HFFc6 (cell line): Measurements from ENCODE around the gene GRID1. TPM values are rescaled to one million over a fixed set of nuclear protein-coding genes. Genes with fewer than 3 reads are reported as not detected.

Source experiments
- DNase-seq: peaks from one replicate; pipeline ENCODE4 v3.0.0-alpha.2; 2018
- H3K27ac Mint-ChIP-seq: 2 replicates; pipeline ENCODE4 v1.8.0; 2020; ENCODE audit warnings: mild to moderate bottlenecking, mixed read lengths
- H3K27me3 Mint-ChIP-seq: 2 replicates; pipeline ENCODE4 v1.8.0; 2021; ENCODE audit warnings: mild to moderate bottlenecking, moderate library complexity, mixed read lengths; ENCODE audit not compliant: insufficient read depth
- H3K36me3 Mint-ChIP-seq: 2 replicates; pipeline ENCODE4 v1.8.0; 2021; ENCODE audit warnings: low read depth, mixed read lengths
- H3K4me1 Mint-ChIP-seq: 2 replicates; pipeline ENCODE4 v1.8.0; 2020; ENCODE audit warnings: low read depth, mixed read lengths
- H3K4me3 Mint-ChIP-seq: 2 replicates; pipeline ENCODE4 v1.8.0; 2020; ENCODE audit warnings: mild to moderate bottlenecking, moderate library complexity, mixed read lengths
- H3K9me3 Mint-ChIP-seq: 2 replicates; pipeline ENCODE4 v1.8.0; 2020; ENCODE audit warnings: mild to moderate bottlenecking, mixed read lengths
- total RNA-seq, 6 experiments: library from RNA; stranded (reverse); fragmentation: NEBNext Ultra II Directional; extraction: Animal tissue kit (Norgen Biotek cat#: 25700); gene quantifications; 2 replicates in 1 of 6; 3 replicates in 5 of 6; pipeline ENCODE4 v1.2.3, GENCODE V29; 2021
- TF ChIP-seq, protein P1 (sequence below): fragments of 200-600 bp; sonication (generic); IDR thresholded peaks from 2 replicates; pipeline ENCODE4 v1.5.0; 2021; ENCODE audit warnings: antibody characterized with exemption, mild to moderate bottlenecking

Gene GRID1
- total RNA-seq, 6 experiments from 2014 or later, result not detected

DNA sequence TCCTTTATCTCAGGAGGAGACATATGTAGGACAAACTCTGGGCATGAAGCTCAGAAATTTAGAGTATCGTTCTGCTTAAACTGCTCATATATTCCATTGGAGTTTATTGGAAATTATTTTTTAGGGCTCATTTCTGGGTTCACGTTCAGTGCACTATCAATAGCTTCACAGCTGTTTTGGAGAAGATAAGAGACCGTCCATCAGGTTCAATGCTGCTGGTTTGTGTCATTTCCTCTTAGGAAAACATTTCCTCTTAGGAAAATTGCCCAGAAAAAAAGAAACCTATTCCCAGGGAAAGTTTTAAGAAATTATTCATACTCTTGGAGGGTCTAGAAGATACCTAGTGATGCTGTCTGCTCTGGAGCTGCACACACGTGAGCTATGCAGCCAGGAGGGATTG, 691.7 kb downstream of the GRID1 start:
- H3K36me3 Mint-ChIP-seq, result no peaks in the 10 kb centered on the region
- no peaks in the 10 kb centered on the region for H3K4me1 Mint-ChIP-seq
- no peak overlapping the region for H3K4me3 Mint-ChIP-seq
- no peak overlapping the region for H3K27ac Mint-ChIP-seq
- TF ChIP-seq, protein P1, sequence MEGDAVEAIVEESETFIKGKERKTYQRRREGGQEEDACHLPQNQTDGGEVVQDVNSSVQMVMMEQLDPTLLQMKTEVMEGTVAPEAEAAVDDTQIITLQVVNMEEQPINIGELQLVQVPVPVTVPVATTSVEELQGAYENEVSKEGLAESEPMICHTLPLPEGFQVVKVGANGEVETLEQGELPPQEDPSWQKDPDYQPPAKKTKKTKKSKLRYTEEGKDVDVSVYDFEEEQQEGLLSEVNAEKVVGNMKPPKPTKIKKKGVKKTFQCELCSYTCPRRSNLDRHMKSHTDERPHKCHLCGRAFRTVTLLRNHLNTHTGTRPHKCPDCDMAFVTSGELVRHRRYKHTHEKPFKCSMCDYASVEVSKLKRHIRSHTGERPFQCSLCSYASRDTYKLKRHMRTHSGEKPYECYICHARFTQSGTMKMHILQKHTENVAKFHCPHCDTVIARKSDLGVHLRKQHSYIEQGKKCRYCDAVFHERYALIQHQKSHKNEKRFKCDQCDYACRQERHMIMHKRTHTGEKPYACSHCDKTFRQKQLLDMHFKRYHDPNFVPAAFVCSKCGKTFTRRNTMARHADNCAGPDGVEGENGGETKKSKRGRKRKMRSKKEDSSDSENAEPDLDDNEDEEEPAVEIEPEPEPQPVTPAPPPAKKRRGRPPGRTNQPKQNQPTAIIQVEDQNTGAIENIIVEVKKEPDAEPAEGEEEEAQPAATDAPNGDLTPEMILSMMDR, result no peak
- H3K9me3 Mint-ChIP-seq, result peaks cover 60% of the 10 kb centered on the region
- H3K27me3 Mint-ChIP-seq, result no peaks in the 10 kb centered on the region; the same call in 1 of the 2 replicates
- no peak for DNase-seq

DNA sequence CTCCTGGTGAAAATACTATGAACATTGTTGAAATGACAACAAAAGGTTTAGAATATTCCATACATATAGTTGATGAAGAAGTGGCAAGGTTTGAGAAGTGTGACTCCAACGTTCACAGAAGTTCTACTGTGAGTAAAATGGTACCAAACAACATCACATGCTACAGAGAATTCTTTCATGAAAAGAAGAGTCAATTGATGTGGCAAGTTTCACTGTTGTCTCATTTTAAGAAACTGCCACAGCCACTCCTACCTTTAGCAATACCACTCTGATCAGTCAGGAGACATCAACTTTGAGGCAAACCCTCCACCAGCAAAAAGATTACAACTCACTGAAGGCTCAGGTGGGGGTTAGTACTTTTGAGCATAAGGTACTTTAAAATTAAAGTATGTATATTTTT, 693.3 kb downstream of the GRID1 start:
- no peak overlapping the region for H3K27ac Mint-ChIP-seq
- no peak for DNase-seq
- H3K9me3 Mint-ChIP-seq, result peaks cover 60% of the 10 kb centered on the region
- no peaks in the 10 kb centered on the region for H3K4me1 Mint-ChIP-seq
- no peaks in the 10 kb centered on the region; the same call in 1 of the 2 replicates for H3K27me3 Mint-ChIP-seq
- H3K36me3 Mint-ChIP-seq, result no peaks in the 10 kb centered on the region
- TF ChIP-seq, protein P1, result no peak
- H3K4me3 Mint-ChIP-seq, result no peak overlapping the region

DNA sequence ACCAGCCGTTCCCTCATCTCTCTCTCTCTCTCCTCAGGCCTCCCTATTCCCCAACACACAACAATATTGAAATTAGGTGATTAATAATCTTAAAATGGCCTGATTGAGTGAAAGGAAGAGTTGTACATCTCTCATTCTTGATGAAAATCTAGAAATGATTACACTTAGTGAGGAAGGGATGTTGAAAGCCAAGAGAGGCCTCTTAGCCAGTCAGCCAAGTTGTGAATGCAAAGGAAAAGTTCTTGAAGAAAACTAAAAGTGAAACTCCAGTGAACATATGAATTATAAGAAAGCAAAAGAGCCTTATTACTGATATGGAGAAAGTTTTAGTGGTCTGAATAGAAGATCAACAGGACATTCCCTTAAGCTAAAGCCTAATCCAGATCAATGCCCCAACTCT, 695.1 kb downstream of the GRID1 start:
- H3K27me3 Mint-ChIP-seq, result no peaks in the 10 kb centered on the region; the same call in 1 of the 2 replicates
- H3K9me3 Mint-ChIP-seq, result peaks cover 56% of the 10 kb centered on the region
- no peak for DNase-seq
- no peak overlapping the region for H3K27ac Mint-ChIP-seq
- no peak overlapping the region for H3K4me3 Mint-ChIP-seq
- no peaks in the 10 kb centered on the region for H3K4me1 Mint-ChIP-seq
- TF ChIP-seq, protein P1, result no peak
- H3K36me3 Mint-ChIP-seq, result no peaks in the 10 kb centered on the region

DNA sequence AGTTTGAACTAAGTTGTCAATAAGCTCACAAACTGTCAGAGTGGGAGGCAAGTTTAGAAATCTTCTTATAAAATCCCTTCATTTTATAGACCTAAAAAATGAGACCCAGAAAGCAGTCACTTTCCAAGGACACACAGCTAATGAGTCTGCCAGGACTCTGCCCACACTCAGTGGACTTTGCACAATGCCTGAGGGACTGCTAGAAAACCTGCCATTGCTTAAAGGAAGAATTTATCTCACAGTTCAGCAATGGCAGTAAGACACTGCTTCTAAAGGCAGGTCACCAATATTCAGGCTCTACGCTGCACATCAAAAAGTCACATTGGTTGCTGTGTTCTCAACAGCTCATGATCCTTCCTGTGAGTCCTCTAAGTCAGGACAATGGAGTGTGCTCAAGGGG, 698.1 kb downstream of the GRID1 start:
- TF ChIP-seq, protein P1, result no peak
- Mint-ChIP-seq H3K27ac (no peak overlapping the region), H3K27me3 (no peaks in the 10 kb centered on the region; the same call in 1 of the 2 replicates)

DNA sequence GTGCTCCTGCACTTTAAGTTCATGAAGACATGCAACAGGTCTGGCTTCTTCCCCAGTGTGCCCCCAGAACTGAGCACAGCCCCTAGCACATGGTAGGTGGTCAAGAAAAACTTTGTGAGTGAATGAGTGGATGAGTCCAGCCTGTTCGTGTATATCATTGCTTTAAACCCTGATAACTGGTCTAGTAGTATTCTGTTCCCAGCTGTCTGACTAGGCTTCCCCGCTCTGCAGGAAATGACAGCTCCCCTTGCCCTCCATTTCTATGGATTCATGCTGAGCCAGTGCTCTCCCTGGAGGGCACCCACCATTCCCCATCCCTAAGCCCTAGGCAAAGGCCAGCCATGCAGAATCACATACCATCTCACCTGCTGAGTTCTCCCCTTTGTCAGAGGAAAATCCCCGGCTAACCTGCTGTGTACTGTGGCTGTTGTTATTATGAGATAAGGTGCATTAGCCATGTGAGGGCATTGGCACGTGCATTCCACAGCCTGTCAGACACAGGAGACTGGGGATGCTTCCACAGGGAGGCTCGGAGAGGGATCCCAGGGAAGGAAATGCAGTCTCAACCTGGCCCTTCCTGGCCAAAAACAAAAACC, 698.9 kb downstream of the GRID1 start:
- Mint-ChIP-seq H3K27ac (no peak overlapping the region), H3K36me3 (no peaks in the 10 kb centered on the region; the same call in 1 of the 2 replicates), H3K4me1 (no peaks in the 10 kb centered on the region), H3K9me3 (peaks cover 64% of the 10 kb centered on the region), H3K4me3 (no peak overlapping the region), H3K27me3 (no peaks in the 10 kb centered on the region; the same call in 1 of the 2 replicates)
- TF ChIP-seq, protein P1, result no peak
- DNase-seq, result no peak

More for the DNA sequence above, 698.1 kb downstream of the GRID1 start:
- H3K36me3 Mint-ChIP-seq, result no peaks in the 10 kb centered on the region; the same call in 1 of the 2 replicates
- H3K4me3 Mint-ChIP-seq, result no peak overlapping the region
- H3K9me3 Mint-ChIP-seq, result peaks cover 63% of the 10 kb centered on the region
- H3K4me1 Mint-ChIP-seq, result no peaks in the 10 kb centered on the region
- no peak for DNase-seq
